Naive B cell (primary cell): ENCODE measurements around the gene KCND2. TPM values are rescaled to one million over a fixed set of nuclear protein-coding genes. Genes with fewer than 3 reads are reported as not detected.

Experiments used
- ATAC-seq, 2 donors: fragments of 150-1000 bp; cut with Tn5 transposase; 2 replicates each; pipeline ENCODE4 v1.10.0; 2021; ENCODE audit warnings: low read depth in 2 of 2, mild to moderate bottlenecking in 2 of 2, moderate library complexity in 2 of 2
- DNase-seq: peaks from one replicate; pipeline ENCODE4 v3.0.0; 2022
- H3K27ac Mint-ChIP-seq, 6 donors: one replicate each; pipeline ENCODE4 v1.8.0; 2020 to 2022; ENCODE audit warnings: mild to moderate bottlenecking in 6 of 6, mixed read lengths in 6 of 6, moderate library complexity in 5 of 6, inconsistent platforms in 2 of 6
- H3K27me3 Mint-ChIP-seq, 3 donors: one replicate each; pipeline ENCODE4 v1.8.0; 2021 to 2022; ENCODE audit warnings: mixed read lengths in 3 of 3, mild to moderate bottlenecking in 1 of 3
- H3K36me3 Mint-ChIP-seq, 2 donors: one replicate each; pipeline ENCODE4 v1.8.0; 2020 to 2022; ENCODE audit warnings: mixed read lengths in 2 of 2, inconsistent platforms in 1 of 2, mild to moderate bottlenecking in 1 of 2
- H3K4me1 Mint-ChIP-seq, 3 donors: one replicate each; pipeline ENCODE4 v1.8.0; 2020 to 2022; ENCODE audit warnings: mixed read lengths in 3 of 3, inconsistent platforms in 1 of 3, mild to moderate bottlenecking in 1 of 3, moderate library complexity in 1 of 3
- H3K4me3 Mint-ChIP-seq, 8 donors: one replicate each; pipeline ENCODE4 v1.8.0; 2020 to 2022; ENCODE audit warnings: mild to moderate bottlenecking in 8 of 8, mixed read lengths in 8 of 8, moderate library complexity in 8 of 8, inconsistent platforms in 2 of 8
- H3K9me3 Mint-ChIP-seq, 7 donors: one replicate each; pipeline ENCODE4 v1.8.0; 2020 to 2022; ENCODE audit warnings: mixed read lengths in 7 of 7, mild to moderate bottlenecking in 5 of 7, inconsistent platforms in 2 of 7, moderate library complexity in 1 of 7
- polyA plus RNA-seq, 6 donors: library from polyadenylated mRNA; unstranded; fragments of 300-500 nt; fragmentation: Illumina TruSeq; gene quantifications; one replicate each; pipeline ENCODE4 v1.2.3, GENCODE V29; 2021; ENCODE audit warnings: low read depth in 6 of 6

Gene KCND2
- polyA plus RNA-seq, 6 donors from 2014 or later = not detected

- Mint-ChIP-seq H3K4me1 (peaks cover 0 to 15% (median 6%) of the 10 kb centered on the region in 3 donors), H3K4me3 (peak overlapping the region in 2 of 8 donors; percentile 25 to 48), H3K27ac (peak overlapping the region in 1 of 6 donors; percentile 34), H3K36me3 (no peaks in the 10 kb centered on the region), H3K9me3 (peaks cover 0 to 3% (median 0%) of the 10 kb centered on the region in 7 donors), H3K27me3 (peaks cover 24 to 48% (median 44%) of the 10 kb centered on the region in 3 donors)
- DNase-seq = no peak
- ATAC-seq = no peak
Measured at GRCh38 chr7:120274899-120275298, 1.9 kb downstream of the KCND2 start.

DNA sequence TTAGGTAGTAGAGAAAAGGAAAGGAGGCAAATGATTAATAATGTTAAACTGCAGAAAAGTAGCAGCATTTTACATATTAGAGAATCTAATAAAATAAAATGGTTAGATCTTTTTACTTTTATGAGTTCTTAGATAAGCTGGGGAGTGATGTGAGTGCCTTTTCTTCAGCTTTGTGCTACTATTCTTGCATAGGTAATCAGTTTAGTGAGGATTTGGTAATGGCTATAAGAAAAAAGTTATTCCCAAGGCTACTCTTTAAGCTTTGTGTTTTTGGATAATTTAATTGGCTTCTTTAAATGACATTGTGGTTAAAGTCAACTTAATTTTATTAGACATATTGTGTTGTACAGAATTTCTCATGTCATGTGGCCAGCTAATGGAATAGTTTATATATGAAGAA is 3.7 kb downstream of the KCND2 start:
- no peak for ATAC-seq

GRCh38 chr7:120278773-120279172 is 5.8 kb downstream of the KCND2 start:
- DNase-seq = no peak
- Mint-ChIP-seq H3K36me3 (no peaks in the 10 kb centered on the region), H3K27me3 (peaks cover 16 to 27% (median 16%) of the 10 kb centered on the region in 3 donors), H3K9me3 (peaks cover 0 to 4% (median 2%) of the 10 kb centered on the region in 7 donors), H3K4me3 (no peak overlapping the region), H3K27ac (no peak overlapping the region), H3K4me1 (peaks cover 0 to 1% (median 0%) of the 10 kb centered on the region in 3 donors)
- no peak for ATAC-seq

More for the DNA sequence above, 3.7 kb downstream of the KCND2 start:
- no peak overlapping the region for H3K4me3 Mint-ChIP-seq
- DNase-seq = no peak
- peaks cover 0 to 15% (median 6%) of the 10 kb centered on the region in 3 donors for H3K4me1 Mint-ChIP-seq
- no peaks in the 10 kb centered on the region for H3K36me3 Mint-ChIP-seq
- H3K9me3 Mint-ChIP-seq = peaks cover 0 to 3% (median 0%) of the 10 kb centered on the region in 7 donors
- H3K27ac Mint-ChIP-seq = no peak overlapping the region
- H3K27me3 Mint-ChIP-seq = peaks cover 20 to 40% (median 37%) of the 10 kb centered on the region in 3 donors

DNA sequence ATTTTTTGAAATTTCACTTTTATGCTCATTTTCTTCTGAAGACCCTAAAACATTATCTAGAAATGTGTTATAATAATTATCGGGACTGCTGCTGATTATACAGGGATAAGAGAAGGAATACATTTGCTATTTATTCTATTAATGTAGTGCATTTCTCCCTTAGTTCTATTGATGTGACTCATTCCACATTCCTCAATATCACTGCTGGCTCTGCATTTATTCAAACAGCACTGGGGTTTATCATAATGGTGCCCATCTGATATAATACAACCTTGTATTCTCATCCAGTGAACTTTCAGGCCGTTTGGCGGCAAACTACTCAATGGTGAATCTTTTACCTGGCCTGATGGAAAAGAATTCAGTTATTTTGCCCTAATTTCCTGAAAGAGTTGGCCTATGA is 7.8 kb downstream of the KCND2 start:
- Mint-ChIP-seq H3K9me3 (peaks cover 0 to 4% (median 0%) of the 10 kb centered on the region in 7 donors), H3K4me1 (no peaks in the 10 kb centered on the region), H3K27ac (no peak overlapping the region), H3K27me3 (peaks cover 0 to 8% (median 4%) of the 10 kb centered on the region in 3 donors), H3K4me3 (no peak overlapping the region), H3K36me3 (no peaks in the 10 kb centered on the region)
- DNase-seq (no peak), ATAC-seq (no peak)

GRCh38 chr7:120293027-120293426 is 20.1 kb downstream of the KCND2 start:
- peaks cover 0 to 4% (median 0%) of the 10 kb centered on the region in 7 donors for H3K9me3 Mint-ChIP-seq
- no peaks in the 10 kb centered on the region for H3K27me3 Mint-ChIP-seq
- H3K4me1 Mint-ChIP-seq = no peaks in the 10 kb centered on the region
- H3K27ac Mint-ChIP-seq = no peak overlapping the region
- no peak overlapping the region for H3K4me3 Mint-ChIP-seq
- H3K36me3 Mint-ChIP-seq = no peaks in the 10 kb centered on the region
- no peak for DNase-seq
- ATAC-seq = no peak

GRCh38 chr7:120302190-120302589 is 29.2 kb downstream of the KCND2 start:
- H3K4me1 Mint-ChIP-seq = no peaks in the 10 kb centered on the region
- peaks cover 0 to under 1% (median 0%) of the 10 kb centered on the region in 7 donors for H3K9me3 Mint-ChIP-seq
- no peak for ATAC-seq
- no peak overlapping the region for H3K27ac Mint-ChIP-seq
- H3K27me3 Mint-ChIP-seq = no peaks in the 10 kb centered on the region
- no peaks in the 10 kb centered on the region for H3K36me3 Mint-ChIP-seq
- H3K4me3 Mint-ChIP-seq = no peak overlapping the region
- no peak for DNase-seq

GRCh38 chr7:120303105-120303504 is 30.1 kb downstream of the KCND2 start:
- ATAC-seq (no peak), DNase-seq (no peak)
- Mint-ChIP-seq H3K27me3 (no peaks in the 10 kb centered on the region), H3K36me3 (no peaks in the 10 kb centered on the region), H3K27ac (no peak overlapping the region), H3K9me3 (no peaks in the 10 kb centered on the region), H3K4me1 (no peaks in the 10 kb centered on the region), H3K4me3 (no peak overlapping the region)

- Mint-ChIP-seq H3K36me3 (no peaks in the 10 kb centered on the region), H3K9me3 (no peaks in the 10 kb centered on the region), H3K4me3 (no peak overlapping the region), H3K27me3 (no peaks in the 10 kb centered on the region), H3K27ac (no peak overlapping the region), H3K4me1 (no peaks in the 10 kb centered on the region)
- DNase-seq (no peak), ATAC-seq (no peak)
Measured at GRCh38 chr7:120304674-120305073, 31.7 kb downstream of the KCND2 start.

DNA sequence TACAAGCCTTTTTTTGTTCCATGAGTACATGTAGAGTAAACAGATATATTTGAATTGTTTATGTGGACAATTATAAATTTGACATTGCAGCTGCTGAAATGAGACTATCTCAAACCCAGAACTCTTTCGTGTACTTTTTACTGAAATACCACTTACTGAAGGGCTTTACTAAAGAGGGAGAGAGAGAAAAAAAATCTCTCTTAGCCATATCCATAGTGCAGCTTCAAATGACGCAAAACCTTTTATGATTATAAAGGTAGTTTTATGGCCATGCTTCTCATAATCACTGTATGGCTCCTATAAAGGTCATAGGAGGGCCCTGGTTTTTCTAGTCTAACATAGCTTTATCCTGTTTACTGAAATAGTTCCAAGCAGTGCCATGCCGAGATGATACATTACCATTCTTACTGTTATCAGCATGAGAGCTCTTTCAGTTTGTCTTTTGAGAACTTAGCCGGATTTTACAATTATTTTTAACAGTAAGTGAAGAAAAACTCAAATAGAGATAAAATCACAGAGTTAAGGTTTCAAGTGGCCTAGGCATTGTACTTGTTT is 35.1 kb downstream of the KCND2 start:
- Mint-ChIP-seq H3K27me3 (no peaks in the 10 kb centered on the region), H3K4me1 (no peaks in the 10 kb centered on the region), H3K4me3 (no peak overlapping the region), H3K27ac (no peak overlapping the region), H3K9me3 (no peaks in the 10 kb centered on the region), H3K36me3 (no peaks in the 10 kb centered on the region)
- DNase-seq (no peak), ATAC-seq (no peak)

DNA sequence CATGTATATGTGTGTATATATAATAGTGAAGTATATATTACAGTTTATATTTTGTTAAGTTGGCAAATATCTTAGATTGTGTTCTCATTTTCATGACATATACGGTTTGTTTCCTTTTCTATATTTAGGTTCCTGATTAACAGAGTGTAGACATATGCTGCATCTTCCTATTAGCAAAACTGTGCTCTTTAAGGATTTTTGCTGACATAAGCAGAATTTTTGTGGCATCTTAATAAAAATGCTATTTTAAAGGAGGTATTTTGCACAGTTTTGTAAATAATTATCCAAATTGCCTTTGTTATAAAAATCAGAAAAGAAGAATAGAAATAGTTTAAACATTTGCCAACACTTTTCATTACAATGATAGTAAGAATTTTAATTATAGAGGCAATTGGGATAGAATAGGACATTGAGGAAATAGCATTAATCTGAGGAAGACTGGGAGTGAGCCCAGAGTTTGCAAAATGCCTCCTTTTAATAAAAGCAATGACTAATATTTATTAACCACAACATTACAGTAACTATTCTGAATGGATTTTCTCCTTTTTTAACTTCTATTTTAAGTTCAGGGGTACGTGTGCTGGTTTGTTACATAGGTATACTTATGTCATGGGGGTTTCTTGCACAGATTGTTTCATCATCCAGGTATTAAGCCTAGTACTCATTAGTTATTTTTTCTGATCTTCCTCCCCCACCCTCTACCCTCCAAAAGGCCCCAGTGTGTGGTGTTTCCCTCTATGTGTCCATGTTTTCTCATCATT is 38.2 kb downstream of the KCND2 start:
- Mint-ChIP-seq H3K9me3 (no peaks in the 10 kb centered on the region), H3K27ac (peak overlapping the region in 1 of 6 donors; percentile 76), H3K4me1 (no peaks in the 10 kb centered on the region), H3K36me3 (no peaks in the 10 kb centered on the region), H3K4me3 (no peak overlapping the region), H3K27me3 (no peaks in the 10 kb centered on the region)
- no peak for ATAC-seq
- no peak for DNase-seq

GRCh38 chr7:120320218-120320961 is 47.4 kb downstream of the KCND2 start:
- Mint-ChIP-seq H3K27ac (no peak overlapping the region), H3K27me3 (no peaks in the 10 kb centered on the region), H3K4me3 (no peak overlapping the region), H3K4me1 (no peaks in the 10 kb centered on the region), H3K9me3 (no peaks in the 10 kb centered on the region), H3K36me3 (no peaks in the 10 kb centered on the region)
- DNase-seq (no peak), ATAC-seq (no peak)

GRCh38 chr7:120327054-120327453 is 54.1 kb downstream of the KCND2 start:
- H3K4me3 Mint-ChIP-seq = no peak overlapping the region
- H3K27me3 Mint-ChIP-seq = no peaks in the 10 kb centered on the region
- H3K27ac Mint-ChIP-seq = no peak overlapping the region
- no peaks in the 10 kb centered on the region for H3K9me3 Mint-ChIP-seq
- no peaks in the 10 kb centered on the region for H3K36me3 Mint-ChIP-seq
- H3K4me1 Mint-ChIP-seq = no peaks in the 10 kb centered on the region
- ATAC-seq = no peak
- no peak for DNase-seq

GRCh38 chr7:120332433-120332832 is 59.5 kb downstream of the KCND2 start:
- no peaks in the 10 kb centered on the region for H3K36me3 Mint-ChIP-seq
- no peak overlapping the region for H3K4me3 Mint-ChIP-seq
- H3K27me3 Mint-ChIP-seq = no peaks in the 10 kb centered on the region
- ATAC-seq (no peak), DNase-seq (no peak)
- no peaks in the 10 kb centered on the region for H3K4me1 Mint-ChIP-seq
- H3K9me3 Mint-ChIP-seq = no peaks in the 10 kb centered on the region
- H3K27ac Mint-ChIP-seq = no peak overlapping the region

DNA sequence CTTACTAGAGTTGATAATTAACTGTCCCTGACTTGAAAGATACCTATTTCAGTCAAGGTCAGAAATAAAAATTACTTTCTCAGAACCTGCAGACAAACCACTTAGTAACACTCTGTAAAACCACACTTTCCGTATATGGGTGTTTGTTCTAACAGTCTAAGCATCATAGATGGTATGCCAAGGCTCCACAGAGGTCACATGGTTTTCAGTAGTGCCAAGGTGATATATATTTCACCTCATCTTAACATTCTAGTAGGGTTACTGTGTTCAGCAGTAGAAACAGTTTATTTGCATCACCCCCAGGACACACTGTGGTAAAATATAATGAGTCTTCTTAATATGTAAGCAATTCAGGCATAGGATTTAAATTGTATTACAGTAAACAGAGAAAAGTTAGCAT is 61.5 kb downstream of the KCND2 start:
- H3K27ac Mint-ChIP-seq = no peak overlapping the region
- no peak overlapping the region for H3K4me3 Mint-ChIP-seq
- H3K36me3 Mint-ChIP-seq = no peaks in the 10 kb centered on the region
- no peaks in the 10 kb centered on the region for H3K27me3 Mint-ChIP-seq
- ATAC-seq = no peak
- H3K9me3 Mint-ChIP-seq = no peaks in the 10 kb centered on the region
- H3K4me1 Mint-ChIP-seq = no peaks in the 10 kb centered on the region
- DNase-seq = no peak
